ENCODE data around the gene SIKE1. TPM values are rescaled to one million over a fixed set of nuclear protein-coding genes. Genes with fewer than 3 reads are reported as not detected.
"Not testable (repeated sequence)": the region's sequence is repeated elsewhere in the genome, so short reads cannot be mapped to it uniquely, and the experiment has no call there.

SIKE1 gene
- polyA plus RNA-seq, 3 donors = 15.2 to 30.4 (median 26.9) TPM

- H3K27me3 Mint-ChIP-seq (ENCODE audit: low read depth in 3 of 3) = peaks cover 1 to 4% (median 2%) of the 10 kb centered on the region in 3 donors
These were observed 39.9 kb upstream of the SIKE1 start for GRCh38 chr1:114820392-114820791.

GRCh38 chr1:114819869-114820268 is 39.4 kb upstream of the SIKE1 start:
- intact Hi-C loops (cut with micrococcal nuclease) = no loop called here
- H3K36me3 ChIP-seq (replicated peaks in 1 of 2; ENCODE audit: control insufficient read depth in 1 of 2, insufficient read depth in 2 of 2, low read length in 2 of 2) = no peaks in the 10 kb centered on the region
- Mint-ChIP-seq H3K27me3 (ENCODE audit: low read depth in 3 of 3) (peaks cover 1 to 4% (median 2%) of the 10 kb centered on the region in 3 donors), H3K27ac (no peak overlapping the region), H3K9me3 (peaks cover 2 to 16% (median 13%) of the 10 kb centered on the region in 7 donors), H3K4me1 (no peaks in the 10 kb centered on the region), H3K36me3 (no peaks in the 10 kb centered on the region), H3K4me3 (no peak overlapping the region)
- no peaks in the 10 kb centered on the region for H3K27me3 ChIP-seq (ENCODE audit: control insufficient read depth in 2 of 2, insufficient read depth in 2 of 2, low read length in 2 of 2)
- no peaks in the 10 kb centered on the region for H3K4me1 ChIP-seq (ENCODE audit: control insufficient read depth in 1 of 2, insufficient read depth in 2 of 2, low read length in 2 of 2)
- H3K4me3 ChIP-seq (replicated peaks in 1 of 3; ENCODE audit: low read depth in 2 of 3, low read length in 3 of 3) = no peak overlapping the region
- WGBS (ENCODE audit: insufficient coverage) = no CpG with 5 or more reads among the region's 3 CpGs
- DNase-seq = no peak
- H4K20me1 ChIP-seq (ENCODE audit: insufficient read depth, low read length) = no peaks in the 10 kb centered on the region
- peaks cover 7 to 9% of the 10 kb centered on the region in 2 donors for H3K9me3 ChIP-seq (replicated peaks in 1 of 2; ENCODE audit: control insufficient read depth in 1 of 2, insufficient read depth in 1 of 2, low read length in 2 of 2)
- no peak overlapping the region for H3K9ac ChIP-seq (ENCODE audit: insufficient read depth, low read length, poor library complexity, severe bottlenecking)
- no peak for TF ChIP-seq CTCF (IDR thresholded peaks at IDR 0.05)
- no peak overlapping the region for H3K27ac ChIP-seq (ENCODE audit: low read depth in 1 of 2, low read length in 2 of 2)
- H3K4me2 ChIP-seq (replicated peaks; ENCODE audit: extremely low read depth, low read length, poor library complexity, severe bottlenecking) = no peak overlapping the region
- no peaks in the 10 kb centered on the region for H3K79me2 ChIP-seq (ENCODE audit: insufficient read depth, low read length)
- H2AFZ ChIP-seq (ENCODE audit: insufficient read depth, low read depth, low read length, poor library complexity, severe bottlenecking) = no peak overlapping the region

More at GRCh38 chr1:114820392-114820791, 39.9 kb upstream of the SIKE1 start:
- Histone ChIP-seq H3K9me3 (replicated peaks in 1 of 2; ENCODE audit: control insufficient read depth in 1 of 2, insufficient read depth in 1 of 2, low read length in 2 of 2) (peaks cover 7 to 9% of the 10 kb centered on the region in 2 donors), H2AFZ (ENCODE audit: insufficient read depth, low read depth, low read length, poor library complexity, severe bottlenecking) (no peak overlapping the region), H3K36me3 (replicated peaks in 1 of 2; ENCODE audit: control insufficient read depth in 1 of 2, insufficient read depth in 2 of 2, low read length in 2 of 2) (no peaks in the 10 kb centered on the region), H3K27ac (ENCODE audit: low read depth in 1 of 2, low read length in 2 of 2) (no peak overlapping the region), H3K27me3 (ENCODE audit: control insufficient read depth in 2 of 2, insufficient read depth in 2 of 2, low read length in 2 of 2) (no peaks in the 10 kb centered on the region), H3K79me2 (ENCODE audit: insufficient read depth, low read length) (no peaks in the 10 kb centered on the region), H3K4me3 (replicated peaks in 1 of 3; ENCODE audit: low read depth in 2 of 3, low read length in 3 of 3) (no peak overlapping the region), H4K20me1 (ENCODE audit: insufficient read depth, low read length) (no peaks in the 10 kb centered on the region), H3K4me2 (replicated peaks; ENCODE audit: extremely low read depth, low read length, poor library complexity, severe bottlenecking) (no peak overlapping the region), H3K9ac (ENCODE audit: insufficient read depth, low read length, poor library complexity, severe bottlenecking) (no peak overlapping the region), H3K4me1 (ENCODE audit: control insufficient read depth in 1 of 2, insufficient read depth in 2 of 2, low read length in 2 of 2) (no peaks in the 10 kb centered on the region)
- intact Hi-C loops (cut with micrococcal nuclease) = no loop called here
- Mint-ChIP-seq H3K4me1 (no peaks in the 10 kb centered on the region), H3K9me3 (peaks cover 2 to 17% (median 13%) of the 10 kb centered on the region in 7 donors), H3K4me3 (no peak overlapping the region), H3K27ac (no peak overlapping the region), H3K36me3 (no peaks in the 10 kb centered on the region)
- no peak for TF ChIP-seq CTCF (IDR thresholded peaks at IDR 0.05)
- WGBS (ENCODE audit: insufficient coverage) = no CpG with 5 or more reads among the region's 2 CpGs
- no peak for DNase-seq

- H3K9me3 Mint-ChIP-seq = peaks cover 3 to 12% (median 8%) of the 10 kb centered on the region in 7 donors
- intact Hi-C loops (cut with micrococcal nuclease); DNase-seq: not testable (repeated sequence)
These were observed 24.0 kb upstream of the SIKE1 start for GRCh38 chr1:114804449-114804848.

More at GRCh38 chr1:114804449-114804848, 24.0 kb upstream of the SIKE1 start:
- H3K9me3 ChIP-seq (replicated peaks in 1 of 2; ENCODE audit: control insufficient read depth in 1 of 2, insufficient read depth in 1 of 2, low read length in 2 of 2); H3K4me2 ChIP-seq (replicated peaks; ENCODE audit: extremely low read depth, low read length, poor library complexity, severe bottlenecking); H3K79me2 ChIP-seq (ENCODE audit: insufficient read depth, low read length); H3K27ac ChIP-seq (ENCODE audit: low read depth in 1 of 2, low read length in 2 of 2); H3K4me3 Mint-ChIP-seq; H3K4me1 ChIP-seq (ENCODE audit: control insufficient read depth in 1 of 2, insufficient read depth in 2 of 2, low read length in 2 of 2); H4K20me1 ChIP-seq (ENCODE audit: insufficient read depth, low read length); H2AFZ ChIP-seq (ENCODE audit: insufficient read depth, low read depth, low read length, poor library complexity, severe bottlenecking); H3K4me1 Mint-ChIP-seq; H3K9ac ChIP-seq (ENCODE audit: insufficient read depth, low read length, poor library complexity, severe bottlenecking); H3K36me3 ChIP-seq (replicated peaks in 1 of 2; ENCODE audit: control insufficient read depth in 1 of 2, insufficient read depth in 2 of 2, low read length in 2 of 2); H3K4me3 ChIP-seq (replicated peaks in 1 of 3; ENCODE audit: low read depth in 2 of 3, low read length in 3 of 3); H3K27me3 ChIP-seq (ENCODE audit: control insufficient read depth in 2 of 2, insufficient read depth in 2 of 2, low read length in 2 of 2); H3K36me3 Mint-ChIP-seq; H3K27ac Mint-ChIP-seq: not testable (repeated sequence)
- H3K27me3 Mint-ChIP-seq (ENCODE audit: low read depth in 3 of 3) = peaks cover 2 to 10% (median 8%) of the 10 kb centered on the region in 3 donors
- WGBS (ENCODE audit: insufficient coverage) = 88% methylated on average over 3 of the region's 33 CpGs

All from CD14-positive monocyte (primary cell).